Aorta (tissue), 5 donors: ENCODE data around the gene NSF. TPM values are rescaled to one million over a fixed set of nuclear protein-coding genes. Genes with fewer than 3 reads are reported as not detected.
"Not testable (repeated sequence)": the region's sequence is repeated elsewhere in the genome, so short reads cannot be mapped to it uniquely, and the experiment has no call there.

Experiments
- ATAC-seq: fragments of 200-7000 bp; cut with Tn5 transposase; one replicate; pipeline ENCODE4 v1.9.1; 2022; ENCODE audit warnings: moderate library complexity; ENCODE audit not compliant: low FRiP score
- DNase-seq, 2 donors: peaks; one replicate each; pipeline ENCODE4 v3.0.0-alpha.2; 2020
- H3K27ac ChIP-seq, 2 donors: one replicate each; pipeline ENCODE4 v1.5.1; 2013; ENCODE audit warnings: low read length in 2 of 2, mild to moderate bottlenecking in 2 of 2, moderate library complexity in 2 of 2, control low read depth in 1 of 2, inconsistent platforms in 1 of 2, low read depth in 1 of 2
- H3K27me3 ChIP-seq, 2 donors: one replicate each; pipeline ENCODE4 v1.6.1; 2013; ENCODE audit warnings: control low read depth in 1 of 2, low read length in 1 of 2, mild to moderate bottlenecking in 1 of 2, moderate library complexity in 1 of 2; ENCODE audit not compliant: insufficient read depth in 2 of 2, control insufficient read depth in 1 of 2
- H3K36me3 ChIP-seq, 2 donors: one replicate each; pipeline ENCODE4 v1.6.1; 2013; ENCODE audit warnings: control low read depth in 1 of 2, low read length in 1 of 2, mild to moderate bottlenecking in 1 of 2; ENCODE audit not compliant: insufficient read depth in 2 of 2, control insufficient read depth in 1 of 2
- H3K4me1 ChIP-seq, 2 donors: one replicate each; pipeline ENCODE4 v1.6.1; 2013; ENCODE audit warnings: low read length in 2 of 2, control low read depth in 1 of 2, mild to moderate bottlenecking in 1 of 2, moderate library complexity in 1 of 2; ENCODE audit not compliant: insufficient read depth in 2 of 2, control insufficient read depth in 1 of 2
- H3K4me3 ChIP-seq, 2 donors: one replicate each; pipeline ENCODE4 v1.5.1; 2013; ENCODE audit warnings: low read length in 2 of 2, control low read depth in 1 of 2, mild to moderate bottlenecking in 1 of 2
- H3K9me3 ChIP-seq: one replicate; pipeline ENCODE4 v1.6.1; 2013; ENCODE audit warnings: mild to moderate bottlenecking, low read length; ENCODE audit not compliant: control insufficient read depth
- WGBS, 2 donors: extraction: QIAGEN DNeasy Blood & Tissue Kit; methylation state at CpG; one replicate each; pipeline ENCODE4 v1.1.7; 2013; 5-methylcytosine and 5-hydroxymethylcytosine counted together
- intact Hi-C, 2 donors: fragments of 100-400 bp; cut with DNase I; formaldehyde crosslinking; loops; one replicate each; pipeline versions ENCODE4 v1.14.2 to v1.15.0; 2022
- polyA plus RNA-seq, 2 donors: library from polyadenylated mRNA; stranded (reverse); fragments of 200-250 nt; gene quantifications; one replicate each; pipeline ENCODE4 v1.2.3, GENCODE V29; 2013
- total RNA-seq, 2 donors: library from RNA; stranded (reverse); fragmentation: NEBNext Ultra II Directional; extraction: Animal tissue kit (Norgen Biotek cat#: 25700); gene quantifications; one replicate each; pipeline ENCODE4 v1.2.1, GENCODE V29; 2021
- donor health status: healthy with polysubstance abuse.
- donor health status: Bipolar disorder and iron deficiency.
- donor health status: DM: no; HTN: no; CAD: no.
- donor health status: DM: no; HTN: no; CAD: no.
- donor health status: DM: yes; HTN: yes; CAD: no.

The NSF gene
- total and polyA plus RNA-seq, 4 donors, result 10.6 to 34.5 (median 22.9) TPM

- H3K9me3 ChIP-seq, intact Hi-C loops, H3K36me3 ChIP-seq, H3K4me1 ChIP-seq, H3K27ac ChIP-seq, ATAC-seq, H3K4me3 ChIP-seq, H3K27me3 ChIP-seq, DNase-seq: not testable (repeated sequence)
- no CpG with 5 or more reads among the region's 1 CpG for WGBS, 2 donors
These were observed 28.5 kb downstream of the NSF start for GRCh38 chr17:46618975-46619374.

GRCh38 chr17:46623790-46624189, 33.3 kb downstream of the NSF start:
- H3K9me3 ChIP-seq, ATAC-seq, H3K4me3 ChIP-seq, H3K4me1 ChIP-seq, H3K36me3 ChIP-seq, H3K27ac ChIP-seq, H3K27me3 ChIP-seq, DNase-seq, intact Hi-C loops: not testable (repeated sequence)
- no CpG with 5 or more reads among the region's 2 CpGs for WGBS, 2 donors

DNA sequence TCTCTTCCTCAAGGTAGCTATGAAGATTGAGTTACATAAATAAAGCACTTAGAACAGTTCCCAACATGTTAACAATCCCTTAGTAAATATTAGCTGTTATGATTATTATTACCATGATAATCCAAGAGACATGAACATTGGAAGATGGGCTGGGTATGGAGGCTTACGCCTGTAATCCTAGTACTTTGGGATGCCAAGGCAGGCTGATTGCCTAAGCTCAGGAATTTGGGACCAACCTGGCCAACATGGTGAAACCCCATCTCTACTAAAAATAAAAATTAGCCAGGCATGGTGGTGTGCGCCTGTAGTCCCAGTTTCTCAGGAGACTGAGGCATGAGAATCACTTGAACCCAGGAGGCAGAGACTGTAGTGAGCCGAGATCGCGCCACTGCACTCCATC, 34.3 kb downstream of the NSF start:
- intact Hi-C loops, DNase-seq, ATAC-seq, H3K27ac ChIP-seq, H3K4me3 ChIP-seq, H3K36me3 ChIP-seq, H3K4me1 ChIP-seq, H3K27me3 ChIP-seq, H3K9me3 ChIP-seq: not testable (repeated sequence)
- WGBS, 2 donors, result no CpG with 5 or more reads among the region's 5 CpGs

DNA sequence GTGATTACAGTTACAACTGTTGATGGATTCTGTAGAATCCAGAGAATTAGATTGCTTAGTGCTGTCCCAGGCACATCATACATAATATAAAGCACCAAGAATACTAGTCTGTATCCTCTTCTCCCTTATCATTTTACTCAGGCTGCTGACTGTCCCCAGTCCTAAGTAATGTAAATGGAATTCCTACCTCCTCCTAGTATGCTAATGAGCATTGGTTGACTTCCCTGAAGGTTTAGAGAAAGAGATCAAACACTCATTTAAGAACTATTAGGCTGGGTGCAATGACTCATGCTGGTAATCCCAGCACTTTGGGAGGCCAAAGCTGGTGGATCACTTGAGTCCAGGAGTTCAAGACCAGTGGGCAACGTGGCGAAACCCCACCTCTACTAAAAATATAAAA, 37.0 kb downstream of the NSF start:
- H3K27me3 ChIP-seq, intact Hi-C loops, H3K4me1 ChIP-seq, DNase-seq, H3K9me3 ChIP-seq, ATAC-seq, H3K27ac ChIP-seq, H3K4me3 ChIP-seq, H3K36me3 ChIP-seq: not testable (repeated sequence)
- WGBS, 2 donors, result no CpG with 5 or more reads among the region's 2 CpGs

GRCh38 chr17:46628753-46629436, 38.4 kb downstream of the NSF start:
- intact Hi-C loops, H3K27ac ChIP-seq, H3K9me3 ChIP-seq, ATAC-seq, H3K27me3 ChIP-seq, H3K36me3 ChIP-seq, DNase-seq, H3K4me1 ChIP-seq, H3K4me3 ChIP-seq: not testable (repeated sequence)
- WGBS, 2 donors, result no CpG with 5 or more reads among the region's 5 CpGs

- intact Hi-C loops, H3K9me3 ChIP-seq, DNase-seq, H3K4me1 ChIP-seq, H3K27me3 ChIP-seq, H3K4me3 ChIP-seq, ATAC-seq, H3K27ac ChIP-seq, H3K36me3 ChIP-seq: not testable (repeated sequence)
- no CpG with 5 or more reads among the region's 3 CpGs for WGBS, 2 donors
These were observed 41.7 kb downstream of the NSF start for GRCh38 chr17:46632146-46632545.

DNA sequence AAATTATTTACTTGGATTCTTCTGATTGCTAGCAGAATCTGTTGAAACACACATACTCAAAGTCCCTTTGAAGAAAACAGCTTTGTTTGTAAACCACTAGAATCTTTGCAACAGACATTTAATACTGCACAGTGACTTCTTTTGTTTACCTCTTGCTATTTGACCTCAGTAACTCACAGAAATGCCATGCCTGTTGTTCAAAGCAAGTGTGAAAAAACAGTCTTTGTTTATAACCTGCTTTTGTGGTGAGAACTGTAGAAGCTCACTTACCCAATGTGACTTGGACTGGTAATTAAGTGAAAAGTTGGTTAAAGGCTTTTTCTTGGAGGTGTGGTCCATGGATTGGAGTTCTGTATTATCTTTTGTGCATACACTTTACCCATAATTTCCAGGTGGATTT, 44.4 kb downstream of the NSF start:
- H3K36me3 ChIP-seq, H3K27ac ChIP-seq, H3K27me3 ChIP-seq, H3K9me3 ChIP-seq, ATAC-seq, DNase-seq, intact Hi-C loops, H3K4me3 ChIP-seq, H3K4me1 ChIP-seq: not testable (repeated sequence)

GRCh38 chr17:46641861-46642656, 51.6 kb downstream of the NSF start:
- intact Hi-C loops, H3K27ac ChIP-seq, H3K9me3 ChIP-seq, ATAC-seq, H3K36me3 ChIP-seq, DNase-seq, H3K4me1 ChIP-seq, H3K4me3 ChIP-seq, H3K27me3 ChIP-seq: not testable (repeated sequence)
- WGBS, 2 donors, result no CpG with 5 or more reads among the region's 2 CpGs

DNA sequence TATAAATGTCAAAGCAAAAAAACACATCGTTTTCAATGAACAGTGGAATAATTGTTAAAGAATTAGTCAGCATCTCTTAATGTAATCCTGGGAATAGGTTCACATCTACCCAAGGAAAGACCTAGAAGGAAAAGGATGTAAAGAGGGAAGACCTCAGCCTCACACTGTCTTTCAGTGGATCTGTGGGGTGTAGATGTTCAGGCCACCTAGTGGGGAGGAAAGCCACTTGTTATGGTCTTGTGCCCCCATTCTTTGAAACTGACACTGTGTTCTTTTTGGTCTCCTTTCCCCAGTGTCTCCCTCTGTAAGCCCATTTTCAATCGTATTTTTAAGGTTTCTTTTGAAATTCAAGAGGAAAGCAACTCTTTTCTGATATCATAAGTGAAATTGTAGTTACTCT, 56.8 kb downstream of the NSF start:
- H3K36me3 ChIP-seq, intact Hi-C loops, H3K27ac ChIP-seq, DNase-seq, H3K4me1 ChIP-seq, H3K27me3 ChIP-seq, H3K9me3 ChIP-seq, H3K4me3 ChIP-seq, ATAC-seq: not testable (repeated sequence)
- WGBS, 2 donors, result no CpG with 5 or more reads among the region's 2 CpGs
